Measurements from ENCODE around the gene SDHA.

DNA sequence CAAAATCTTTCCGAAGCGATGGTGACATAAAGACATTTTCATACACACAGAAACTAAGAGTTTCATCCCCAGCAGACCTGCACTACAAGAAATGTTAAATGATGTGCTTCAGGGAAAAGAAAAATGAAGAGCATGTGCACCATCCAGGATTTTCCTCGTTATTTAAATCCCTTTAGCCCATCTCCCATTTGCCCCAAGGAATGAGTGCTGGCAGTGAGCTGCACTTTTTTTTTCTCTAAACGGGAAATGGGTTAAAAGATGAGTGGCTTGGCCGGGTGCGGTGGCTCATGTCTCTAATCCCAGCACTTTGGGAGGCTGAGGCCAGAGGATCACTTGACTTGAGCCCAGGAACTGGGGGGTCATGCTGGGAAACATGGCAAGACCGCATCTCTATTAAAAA is 33.6 kb upstream of the SDHA start:
- TF ChIP-seq, protein P1, sequence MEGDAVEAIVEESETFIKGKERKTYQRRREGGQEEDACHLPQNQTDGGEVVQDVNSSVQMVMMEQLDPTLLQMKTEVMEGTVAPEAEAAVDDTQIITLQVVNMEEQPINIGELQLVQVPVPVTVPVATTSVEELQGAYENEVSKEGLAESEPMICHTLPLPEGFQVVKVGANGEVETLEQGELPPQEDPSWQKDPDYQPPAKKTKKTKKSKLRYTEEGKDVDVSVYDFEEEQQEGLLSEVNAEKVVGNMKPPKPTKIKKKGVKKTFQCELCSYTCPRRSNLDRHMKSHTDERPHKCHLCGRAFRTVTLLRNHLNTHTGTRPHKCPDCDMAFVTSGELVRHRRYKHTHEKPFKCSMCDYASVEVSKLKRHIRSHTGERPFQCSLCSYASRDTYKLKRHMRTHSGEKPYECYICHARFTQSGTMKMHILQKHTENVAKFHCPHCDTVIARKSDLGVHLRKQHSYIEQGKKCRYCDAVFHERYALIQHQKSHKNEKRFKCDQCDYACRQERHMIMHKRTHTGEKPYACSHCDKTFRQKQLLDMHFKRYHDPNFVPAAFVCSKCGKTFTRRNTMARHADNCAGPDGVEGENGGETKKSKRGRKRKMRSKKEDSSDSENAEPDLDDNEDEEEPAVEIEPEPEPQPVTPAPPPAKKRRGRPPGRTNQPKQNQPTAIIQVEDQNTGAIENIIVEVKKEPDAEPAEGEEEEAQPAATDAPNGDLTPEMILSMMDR (IDR thresholded peaks at IDR 0.05) = no peak
- no peak for TF ChIP-seq POLR2A (IDR thresholded peaks at IDR 0.05)
